ENCODE results near the gene HDHD5.

Gene HDHD5

GRCh38 chr22:17105143-17106129, 53.6 kb downstream of the HDHD5 start:
- Histone ChIP-seq H3K36me3 (ENCODE audit: insufficient read depth, low read length) (peaks cover 83% of the 10 kb centered on the region), H3K79me2 (ENCODE audit: insufficient read depth, low read length) (no peaks in the 10 kb centered on the region), H2AFZ (ENCODE audit: low read depth, low read length) (no peak overlapping the region), H3K9me3 (ENCODE audit: insufficient read depth, low read length, severe bottlenecking) (no peaks in the 10 kb centered on the region), H3K4me1 (ENCODE audit: insufficient read depth, low read length) (no peaks in the 10 kb centered on the region), H4K20me1 (ENCODE audit: insufficient read depth, low read length) (peaks cover 8% of the 10 kb centered on the region; the same call in 1 of the 2 replicates), H3K27ac (ENCODE audit: low read length) (no peak overlapping the region; the same call in 1 of the 2 replicates), H3K9ac (ENCODE audit: low read depth, low read length) (no peak overlapping the region), H3K4me3 (ENCODE audit: low read depth in 1 of 2, low read length in 2 of 2) (no peak overlapping the region), H3K4me2 (ENCODE audit: insufficient read depth, low read length) (no peak overlapping the region), H3K27me3 (ENCODE audit: insufficient read depth, low read length, poor library complexity) (no peaks in the 10 kb centered on the region)
- ATAC-seq (ENCODE audit: insufficient read depth, low read depth) (no peak), DNase-seq (no peak)
- TF ChIP-seq CTCF (IDR thresholded peaks at IDR 0.05; ENCODE audit: borderline replicate concordance, extremely low read depth, low read length, poor library complexity, severe bottlenecking) (no peak), EZH2 (IDR thresholded peaks at IDR 0.05; ENCODE audit: borderline replicate concordance, low read depth, low read length, severe bottlenecking) (no peak)

- ATAC-seq (ENCODE audit: insufficient read depth, low read depth) = no peak; the same call in 2 of the 3 replicates
- no peaks in the 10 kb centered on the region for H3K9me3 ChIP-seq (ENCODE audit: insufficient read depth, low read length, severe bottlenecking)
- DNase-seq = no peak
- no peaks in the 10 kb centered on the region for H3K79me2 ChIP-seq (ENCODE audit: insufficient read depth, low read length)
- H4K20me1 ChIP-seq (ENCODE audit: insufficient read depth, low read length) = peaks cover 8% of the 10 kb centered on the region; the same call in 1 of the 2 replicates
- no peak overlapping the region for H3K27ac ChIP-seq (ENCODE audit: low read length)
- no peak overlapping the region for H3K4me3 ChIP-seq (ENCODE audit: low read depth in 1 of 2, low read length in 2 of 2)
- peaks cover 87% of the 10 kb centered on the region for H3K36me3 ChIP-seq (ENCODE audit: insufficient read depth, low read length)
- no peak overlapping the region for H3K4me2 ChIP-seq (ENCODE audit: insufficient read depth, low read length)
- H3K27me3 ChIP-seq (ENCODE audit: insufficient read depth, low read length, poor library complexity) = no peaks in the 10 kb centered on the region
- H2AFZ ChIP-seq (ENCODE audit: low read depth, low read length) = no peak overlapping the region
- TF ChIP-seq EZH2 (IDR thresholded peaks at IDR 0.05; ENCODE audit: borderline replicate concordance, low read depth, low read length, severe bottlenecking) (no peak), CTCF (IDR thresholded peaks at IDR 0.05; ENCODE audit: borderline replicate concordance, extremely low read depth, low read length, poor library complexity, severe bottlenecking) (no peak)
- H3K4me1 ChIP-seq (ENCODE audit: insufficient read depth, low read length) = peaks cover 4% of the 10 kb centered on the region; the same call in 1 of the 2 replicates
- no peak overlapping the region for H3K9ac ChIP-seq (ENCODE audit: low read depth, low read length)
These were observed 54.6 kb downstream of the HDHD5 start for GRCh38 chr22:17104336-17104935.

- Histone ChIP-seq H3K4me1 (ENCODE audit: insufficient read depth, low read length) (peaks cover 15% of the 10 kb centered on the region), H4K20me1 (ENCODE audit: insufficient read depth, low read length) (peaks cover 17% of the 10 kb centered on the region; the same call in 1 of the 2 replicates), H3K36me3 (ENCODE audit: insufficient read depth, low read length) (peaks cover 84% of the 10 kb centered on the region), H3K9me3 (ENCODE audit: insufficient read depth, low read length, severe bottlenecking) (no peaks in the 10 kb centered on the region), H3K4me3 (ENCODE audit: low read depth in 1 of 2, low read length in 2 of 2) (no peak overlapping the region), H3K27me3 (ENCODE audit: insufficient read depth, low read length, poor library complexity) (no peaks in the 10 kb centered on the region), H3K27ac (ENCODE audit: low read length) (no peak overlapping the region), H3K9ac (ENCODE audit: low read depth, low read length) (no peak overlapping the region), H3K4me2 (ENCODE audit: insufficient read depth, low read length) (no peak overlapping the region), H3K79me2 (ENCODE audit: insufficient read depth, low read length) (no peaks in the 10 kb centered on the region), H2AFZ (ENCODE audit: low read depth, low read length) (no peak overlapping the region)
- no peak for DNase-seq
- ATAC-seq (ENCODE audit: insufficient read depth, low read depth) = no peak
- no peak for TF ChIP-seq EZH2 (IDR thresholded peaks at IDR 0.05; ENCODE audit: borderline replicate concordance, low read depth, low read length, severe bottlenecking)
- no peak for TF ChIP-seq CTCF (IDR thresholded peaks at IDR 0.05; ENCODE audit: borderline replicate concordance, extremely low read depth, low read length, poor library complexity, severe bottlenecking)
These were observed 55.7 kb downstream of the HDHD5 start for GRCh38 chr22:17103351-17103750.

Measured in DND-41 (cell line).